Left renal pelvis (tissue), 4 donors: ENCODE data around the gene RHBDF1. TPM values are rescaled to one million over a fixed set of nuclear protein-coding genes. Genes with fewer than 3 reads are reported as not detected.
"Not testable (repeated sequence)": the region's sequence is repeated elsewhere in the genome, so short reads cannot be mapped to it uniquely, and the experiment has no call there.

Experiments
- DNase-seq, 4 donors: peaks; one replicate each; pipeline ENCODE4 v3.0.0-alpha.2; 2013; ENCODE audit warnings: low read depth in 4 of 4, low spot score in 3 of 4
- polyA plus RNA-seq, 4 donors: library from polyadenylated mRNA; unstranded; fragments of 120-200 nt; gene quantifications; one replicate each; pipeline ENCODE4 v1.2.1, GENCODE V29; 2013; ENCODE audit not compliant: insufficient read length in 4 of 4

Gene RHBDF1
- polyA plus RNA-seq, 4 donors, result 24.9 to 42.0 (median 28.8) TPM

- DNase-seq, result no peak
Observed at GRCh38 chr16:41439-42068, 30.9 kb downstream of the RHBDF1 start.

- DNase-seq, result no peak
Observed at GRCh38 chr16:38941-39892, 33.2 kb downstream of the RHBDF1 start.

- DNase-seq, result not testable (repeated sequence)
Observed at GRCh38 chr16:38206-38605, 34.2 kb downstream of the RHBDF1 start.

- no peak for DNase-seq
Observed at GRCh38 chr16:37511-37910, 34.9 kb downstream of the RHBDF1 start.

GRCh38 chr16:36336-36984 lies 36.0 kb downstream of the RHBDF1 start:
- DNase-seq, result no peak

- no peak for DNase-seq
Observed at GRCh38 chr16:35678-36305, 36.6 kb downstream of the RHBDF1 start.

GRCh38 chr16:35011-35677 lies 37.3 kb downstream of the RHBDF1 start:
- no peak for DNase-seq

GRCh38 chr16:34648-34987 lies 37.8 kb downstream of the RHBDF1 start:
- no peak for DNase-seq

- no peak for DNase-seq
Observed at GRCh38 chr16:33877-34647, 38.4 kb downstream of the RHBDF1 start.

GRCh38 chr16:33154-33876 lies 39.1 kb downstream of the RHBDF1 start:
- DNase-seq, result not testable (repeated sequence)

- not testable (repeated sequence) for DNase-seq
Observed at GRCh38 chr16:30627-31026, 41.8 kb downstream of the RHBDF1 start.

GRCh38 chr16:25926-26348 lies 46.5 kb downstream of the RHBDF1 start:
- not testable (repeated sequence) for DNase-seq

GRCh38 chr16:24151-24550 lies 48.3 kb downstream of the RHBDF1 start:
- DNase-seq, result not testable (repeated sequence)

GRCh38 chr16:20886-21285 lies 51.5 kb downstream of the RHBDF1 start:
- not testable (repeated sequence) for DNase-seq

GRCh38 chr16:17062-17765 lies 55.2 kb downstream of the RHBDF1 start:
- DNase-seq, result not testable (repeated sequence)

GRCh38 chr16:10772-11171 lies 61.7 kb downstream of the RHBDF1 start:
- not testable (repeated sequence) for DNase-seq

GRCh38 chr16:9903-10665 lies 62.3 kb downstream of the RHBDF1 start:
- DNase-seq, result no peak
